Myometrial cell (primary cell): Measurements from ENCODE around the gene UFSP2. TPM values are rescaled to one million over a fixed set of nuclear protein-coding genes. Genes with fewer than 3 reads are reported as not detected.

Experiments used
- total RNA-seq: library from RNA; depleted of rRNA; stranded (reverse); fragments of >200 nt; gene quantifications from 2 replicates; pipeline ENCODE4 v1.2.3, GENCODE V29; 2015

The UFSP2 gene, protein sequence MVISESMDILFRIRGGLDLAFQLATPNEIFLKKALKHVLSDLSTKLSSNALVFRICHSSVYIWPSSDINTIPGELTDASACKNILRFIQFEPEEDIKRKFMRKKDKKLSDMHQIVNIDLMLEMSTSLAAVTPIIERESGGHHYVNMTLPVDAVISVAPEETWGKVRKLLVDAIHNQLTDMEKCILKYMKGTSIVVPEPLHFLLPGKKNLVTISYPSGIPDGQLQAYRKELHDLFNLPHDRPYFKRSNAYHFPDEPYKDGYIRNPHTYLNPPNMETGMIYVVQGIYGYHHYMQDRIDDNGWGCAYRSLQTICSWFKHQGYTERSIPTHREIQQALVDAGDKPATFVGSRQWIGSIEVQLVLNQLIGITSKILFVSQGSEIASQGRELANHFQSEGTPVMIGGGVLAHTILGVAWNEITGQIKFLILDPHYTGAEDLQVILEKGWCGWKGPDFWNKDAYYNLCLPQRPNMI
- total RNA-seq = 39.5 and 41.1 TPM in 2 replicates

DNA sequence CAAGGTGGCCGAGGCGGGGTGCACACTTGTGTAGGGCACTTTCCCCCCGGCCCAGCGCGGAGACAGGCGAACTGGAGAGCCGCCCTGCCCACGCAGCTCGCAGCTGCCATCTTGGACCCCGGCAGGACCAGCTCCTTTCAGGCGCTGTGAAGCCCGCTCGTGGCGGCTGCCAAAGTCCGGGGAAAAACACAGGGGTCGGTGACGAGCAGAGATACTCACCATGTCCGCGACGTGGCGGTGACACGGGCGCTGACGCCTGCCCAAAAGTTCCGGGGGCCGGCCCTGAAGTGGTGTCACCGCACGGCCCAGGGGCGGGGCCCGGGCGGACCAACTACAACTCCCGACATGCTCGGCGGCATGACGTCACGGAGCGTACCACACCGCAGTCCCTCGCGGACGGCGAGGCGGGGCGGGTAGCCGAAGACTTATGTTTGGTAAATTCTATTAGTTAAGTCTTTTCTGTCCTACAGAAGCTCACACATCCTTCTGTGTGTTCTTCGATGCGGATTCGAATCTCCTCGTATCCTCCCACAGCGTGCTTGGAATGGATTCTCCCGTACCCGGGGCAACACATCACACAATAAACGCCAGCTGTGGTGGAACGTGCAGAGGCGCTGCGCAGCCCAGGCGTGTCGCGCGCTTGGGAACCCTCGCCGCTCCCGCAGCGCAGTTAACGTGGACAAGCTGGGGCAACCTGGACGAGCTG lies at the start of gene UFSP2:
UFSP2 (minus strand) TSS at position 318 of the 706 bp plus-strand sequence; CDS start at position 222, 96 bp downstream.

DNA sequence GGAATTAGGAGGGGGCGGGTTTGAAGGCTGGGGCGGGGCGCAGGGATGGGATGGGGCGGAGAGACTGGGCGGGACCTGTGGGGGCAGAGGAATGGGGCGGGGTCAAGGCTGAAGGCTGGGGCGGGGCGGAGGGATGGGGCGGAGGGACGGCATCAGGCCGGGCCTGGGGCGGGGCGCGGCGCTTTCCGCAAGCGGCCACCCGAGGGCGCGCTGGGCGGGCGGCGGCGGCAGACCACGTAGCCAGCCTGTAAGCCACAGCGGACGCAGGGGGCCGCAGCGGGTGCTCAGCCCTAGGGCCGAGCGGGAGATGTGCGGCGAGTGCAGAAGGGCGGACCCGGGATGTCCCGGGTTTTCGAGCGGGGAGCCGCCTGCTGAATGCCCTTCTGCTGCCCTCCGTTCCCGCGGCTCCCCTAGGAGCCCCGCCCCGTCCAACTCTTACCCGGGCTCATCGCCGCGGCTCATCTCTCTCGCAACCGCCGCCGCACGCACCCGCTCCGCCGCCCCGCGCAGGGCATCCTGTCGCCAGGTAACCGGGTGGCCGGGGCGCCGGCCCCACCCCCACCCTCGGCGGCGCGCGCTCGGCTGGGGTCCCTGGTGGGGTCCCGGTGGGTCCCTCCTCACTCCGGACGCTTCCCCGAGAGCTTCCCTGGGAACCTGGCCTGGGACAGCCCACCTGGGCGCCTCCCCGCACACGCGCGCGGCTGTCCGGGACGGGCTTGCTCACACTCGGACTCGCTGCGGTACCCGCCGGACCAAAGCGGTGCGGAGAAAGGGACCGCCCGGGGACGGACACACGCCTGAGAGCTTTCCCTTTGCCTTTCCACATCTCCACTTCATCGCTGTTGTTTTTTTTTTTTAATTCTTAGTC lies 45.7 kb upstream of the UFSP2 start, which contains the start of gene CCDC110:
CCDC110 (minus strand) TSS at position 499 of the 868 bp plus-strand sequence; CDS start at position 449, 50 bp downstream.

DNA sequence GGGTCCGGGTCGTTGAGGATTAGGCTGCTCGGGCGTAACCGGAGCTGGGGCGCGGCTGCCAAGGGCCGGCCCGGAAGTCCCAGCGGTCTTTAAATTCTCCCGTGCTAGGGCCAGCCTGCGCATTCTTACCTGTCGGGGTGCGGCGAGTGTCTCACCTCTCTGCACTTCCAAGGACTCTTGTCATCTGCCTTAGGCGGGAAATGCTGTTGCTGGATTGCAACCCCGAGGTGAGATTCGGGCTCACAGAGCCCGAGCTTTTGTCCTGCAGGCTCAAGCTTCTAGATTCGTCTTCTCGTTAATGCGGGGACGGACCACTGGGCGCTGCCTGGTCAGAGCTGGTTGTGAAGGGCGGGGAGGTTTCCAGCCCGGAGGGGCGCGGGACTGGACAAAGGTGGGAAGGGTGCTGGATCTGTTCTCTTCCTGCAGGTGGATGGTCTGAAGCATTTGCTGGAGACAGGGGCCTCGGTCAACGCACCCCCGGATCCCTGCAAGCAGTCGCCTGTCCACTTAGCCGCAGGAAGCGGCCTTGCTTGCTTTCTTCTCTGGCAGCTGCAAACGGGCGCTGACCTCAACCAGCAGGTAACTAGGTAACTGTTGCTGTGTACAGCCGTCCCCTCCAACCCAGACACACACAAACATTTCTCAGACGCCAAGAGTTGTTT lies 28.9 kb downstream of the UFSP2 start, which contains the start of gene ANKRD37:
ANKRD37 (plus strand) TSS at position 118 of the 662 bp plus-strand sequence; CDS start at position 201, 83 bp downstream.

GRCh38 chr4:185395238-185395955 lies 30.4 kb downstream of the UFSP2 start, which contains the start of gene LRP2BP:
Gene LRP2BP (minus strand): TSS chr4:185395924. CDS start chr4:185378186, 17,738 bp downstream.

Other genes starting within 250 kb of the UFSP2 start
- 22.8 and 30.1 TPM in 2 replicates for gene CFAP97, start 222.0 kb downstream of the UFSP2 start, total RNA-seq
- 14.4 and 14.7 TPM in 2 replicates for gene SNX25, start 216.4 kb downstream of the UFSP2 start, total RNA-seq
- 0.18 TPM in 1 of 2 replicates, not detected in the other for gene LRP2BP, start 30.0 kb downstream of the UFSP2 start, total RNA-seq
- gene ANKRD37, start 29.1 kb downstream of the UFSP2 start, total RNA-seq = 0.53 TPM in 1 of 2 replicates, not detected in the other
- 0.58 and 0.71 TPM in 2 replicates for gene CCDC110, start 45.8 kb upstream of the UFSP2 start, total RNA-seq
- 52.8 and 60.8 TPM in 2 replicates for gene PDLIM3, start 109.5 kb upstream of the UFSP2 start, total RNA-seq